22Rv1 (cell line): ENCODE data around the gene DGKG.

Experiments
- ZFX ChIP-seq: fragments of 450-650 bp; IDR thresholded peaks from 2 replicates; pipeline ENCODE4 v1.6.1; 2017; ENCODE audit warnings: antibody characterized with exemption, borderline replicate concordance
- TF ChIP-seq, protein P1 (sequence below): fragments of 450-650 bp; IDR thresholded peaks from 2 replicates; pipeline ENCODE4 v1.5.1; 2017; ENCODE audit warnings: mild to moderate bottlenecking

DNA sequence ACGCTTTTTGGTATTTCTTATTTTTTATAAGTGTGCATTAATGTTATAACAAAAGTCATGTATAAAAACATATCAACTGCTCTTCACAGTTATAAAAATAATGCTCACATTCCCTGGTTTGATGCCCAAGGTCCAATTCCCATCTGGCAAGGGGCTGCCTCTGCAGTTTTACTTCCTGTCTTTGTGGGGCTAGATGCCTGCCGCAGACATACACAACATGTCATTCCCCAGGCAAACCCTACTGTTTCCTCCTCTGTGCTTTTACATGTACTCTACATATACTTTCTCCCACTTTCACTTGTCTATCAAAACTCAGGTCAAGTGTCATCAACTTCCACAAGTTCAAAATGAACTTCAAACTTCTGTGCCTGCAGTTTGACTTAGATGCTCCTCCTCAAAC, 192.7 kb downstream of the DGKG start:
- TF ChIP-seq, protein P1, sequence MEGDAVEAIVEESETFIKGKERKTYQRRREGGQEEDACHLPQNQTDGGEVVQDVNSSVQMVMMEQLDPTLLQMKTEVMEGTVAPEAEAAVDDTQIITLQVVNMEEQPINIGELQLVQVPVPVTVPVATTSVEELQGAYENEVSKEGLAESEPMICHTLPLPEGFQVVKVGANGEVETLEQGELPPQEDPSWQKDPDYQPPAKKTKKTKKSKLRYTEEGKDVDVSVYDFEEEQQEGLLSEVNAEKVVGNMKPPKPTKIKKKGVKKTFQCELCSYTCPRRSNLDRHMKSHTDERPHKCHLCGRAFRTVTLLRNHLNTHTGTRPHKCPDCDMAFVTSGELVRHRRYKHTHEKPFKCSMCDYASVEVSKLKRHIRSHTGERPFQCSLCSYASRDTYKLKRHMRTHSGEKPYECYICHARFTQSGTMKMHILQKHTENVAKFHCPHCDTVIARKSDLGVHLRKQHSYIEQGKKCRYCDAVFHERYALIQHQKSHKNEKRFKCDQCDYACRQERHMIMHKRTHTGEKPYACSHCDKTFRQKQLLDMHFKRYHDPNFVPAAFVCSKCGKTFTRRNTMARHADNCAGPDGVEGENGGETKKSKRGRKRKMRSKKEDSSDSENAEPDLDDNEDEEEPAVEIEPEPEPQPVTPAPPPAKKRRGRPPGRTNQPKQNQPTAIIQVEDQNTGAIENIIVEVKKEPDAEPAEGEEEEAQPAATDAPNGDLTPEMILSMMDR = no peak
- TF ChIP-seq ZFX = no peak
